ENCODE results near the gene ACSL6.

DNA sequence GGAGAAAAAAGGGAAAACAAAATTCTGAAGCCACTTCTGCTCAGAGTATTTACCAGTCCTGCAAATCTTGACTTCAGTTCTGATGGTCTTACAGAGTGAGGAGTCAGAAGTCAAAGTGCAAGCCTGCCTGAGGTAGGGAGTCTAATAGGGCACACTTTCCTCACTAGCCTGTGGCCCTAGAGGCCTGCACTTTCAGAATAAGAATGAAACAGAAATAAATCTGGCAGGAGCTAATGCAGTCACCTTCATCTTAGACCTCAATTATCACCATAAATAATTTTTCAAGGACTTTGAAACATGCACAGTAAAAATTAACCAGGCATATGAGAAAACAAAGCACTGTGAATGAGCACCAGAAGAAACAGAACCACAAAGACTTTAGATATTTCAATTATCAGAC lies 20.7 kb upstream of the ACSL6 start:
- TF ChIP-seq, protein P1, sequence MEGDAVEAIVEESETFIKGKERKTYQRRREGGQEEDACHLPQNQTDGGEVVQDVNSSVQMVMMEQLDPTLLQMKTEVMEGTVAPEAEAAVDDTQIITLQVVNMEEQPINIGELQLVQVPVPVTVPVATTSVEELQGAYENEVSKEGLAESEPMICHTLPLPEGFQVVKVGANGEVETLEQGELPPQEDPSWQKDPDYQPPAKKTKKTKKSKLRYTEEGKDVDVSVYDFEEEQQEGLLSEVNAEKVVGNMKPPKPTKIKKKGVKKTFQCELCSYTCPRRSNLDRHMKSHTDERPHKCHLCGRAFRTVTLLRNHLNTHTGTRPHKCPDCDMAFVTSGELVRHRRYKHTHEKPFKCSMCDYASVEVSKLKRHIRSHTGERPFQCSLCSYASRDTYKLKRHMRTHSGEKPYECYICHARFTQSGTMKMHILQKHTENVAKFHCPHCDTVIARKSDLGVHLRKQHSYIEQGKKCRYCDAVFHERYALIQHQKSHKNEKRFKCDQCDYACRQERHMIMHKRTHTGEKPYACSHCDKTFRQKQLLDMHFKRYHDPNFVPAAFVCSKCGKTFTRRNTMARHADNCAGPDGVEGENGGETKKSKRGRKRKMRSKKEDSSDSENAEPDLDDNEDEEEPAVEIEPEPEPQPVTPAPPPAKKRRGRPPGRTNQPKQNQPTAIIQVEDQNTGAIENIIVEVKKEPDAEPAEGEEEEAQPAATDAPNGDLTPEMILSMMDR (IDR thresholded peaks at IDR 0.05 in 8 of 11, conservative IDR thresholded peaks at IDR 0.05 in 3 of 11): no peak
- no peak for TF ChIP-seq POLR2A (IDR thresholded peaks at IDR 0.05)

All from spleen (tissue), 7 donors.